ENCODE data around the gene ABCF3.

The ABCF3 gene

DNA sequence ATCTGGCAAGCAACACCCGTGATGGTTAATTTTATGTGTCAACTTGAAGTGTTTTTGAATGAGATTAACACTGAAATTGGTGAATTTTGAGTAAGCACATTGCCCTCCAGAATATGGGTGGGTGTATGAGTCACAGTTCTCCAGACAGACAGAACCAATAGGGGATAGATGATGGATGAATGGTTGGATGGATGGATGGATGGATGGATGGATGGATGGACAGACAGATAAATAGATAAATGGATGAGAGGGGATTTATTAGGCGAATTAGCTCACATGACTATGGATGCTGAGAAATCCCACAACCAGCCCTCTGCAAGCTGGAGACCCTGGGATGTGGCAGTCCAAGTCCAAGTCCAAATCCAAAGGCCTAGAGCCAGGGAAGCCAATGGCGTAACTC, 37.9 kb downstream of the ABCF3 start:
- no peak for DNase-seq (ENCODE audit: low read depth)
- H3K4me3 ChIP-seq (ENCODE audit: low read depth, low read length), result no peak overlapping the region
- TF ChIP-seq, protein P1, sequence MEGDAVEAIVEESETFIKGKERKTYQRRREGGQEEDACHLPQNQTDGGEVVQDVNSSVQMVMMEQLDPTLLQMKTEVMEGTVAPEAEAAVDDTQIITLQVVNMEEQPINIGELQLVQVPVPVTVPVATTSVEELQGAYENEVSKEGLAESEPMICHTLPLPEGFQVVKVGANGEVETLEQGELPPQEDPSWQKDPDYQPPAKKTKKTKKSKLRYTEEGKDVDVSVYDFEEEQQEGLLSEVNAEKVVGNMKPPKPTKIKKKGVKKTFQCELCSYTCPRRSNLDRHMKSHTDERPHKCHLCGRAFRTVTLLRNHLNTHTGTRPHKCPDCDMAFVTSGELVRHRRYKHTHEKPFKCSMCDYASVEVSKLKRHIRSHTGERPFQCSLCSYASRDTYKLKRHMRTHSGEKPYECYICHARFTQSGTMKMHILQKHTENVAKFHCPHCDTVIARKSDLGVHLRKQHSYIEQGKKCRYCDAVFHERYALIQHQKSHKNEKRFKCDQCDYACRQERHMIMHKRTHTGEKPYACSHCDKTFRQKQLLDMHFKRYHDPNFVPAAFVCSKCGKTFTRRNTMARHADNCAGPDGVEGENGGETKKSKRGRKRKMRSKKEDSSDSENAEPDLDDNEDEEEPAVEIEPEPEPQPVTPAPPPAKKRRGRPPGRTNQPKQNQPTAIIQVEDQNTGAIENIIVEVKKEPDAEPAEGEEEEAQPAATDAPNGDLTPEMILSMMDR (IDR thresholded peaks at IDR 0.05; ENCODE audit: low read depth, low read length, missing control alignments), result no peak

DNA sequence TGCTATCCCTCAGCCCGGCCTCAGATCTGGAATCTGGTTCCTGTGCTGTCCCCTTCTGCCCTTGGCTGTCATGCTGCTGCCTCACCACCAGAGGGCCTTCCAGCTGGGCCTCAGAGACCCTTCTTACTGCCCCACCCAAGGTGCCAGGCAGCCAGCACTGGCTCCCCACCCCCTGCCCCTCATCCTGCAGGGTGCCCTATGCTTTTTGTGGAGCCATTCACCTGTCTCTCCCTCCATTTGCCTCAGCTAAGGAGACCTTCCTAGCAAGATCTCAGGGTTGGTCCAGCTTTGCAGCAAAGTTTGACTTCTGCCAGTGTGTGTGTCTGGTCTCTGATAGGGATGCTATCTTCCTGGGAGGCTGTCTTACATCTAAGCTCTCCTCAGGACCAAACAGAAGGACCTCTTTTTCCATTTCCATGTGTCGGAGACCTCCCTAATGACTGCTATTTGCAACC, 41.5 kb downstream of the ABCF3 start:
- H3K4me3 ChIP-seq (ENCODE audit: low read depth, low read length), result no peak overlapping the region
- TF ChIP-seq, protein P1 (IDR thresholded peaks at IDR 0.05; ENCODE audit: low read depth, low read length, missing control alignments), result peak; percentile 94
- DNase-seq (ENCODE audit: low read depth), result no peak

DNA sequence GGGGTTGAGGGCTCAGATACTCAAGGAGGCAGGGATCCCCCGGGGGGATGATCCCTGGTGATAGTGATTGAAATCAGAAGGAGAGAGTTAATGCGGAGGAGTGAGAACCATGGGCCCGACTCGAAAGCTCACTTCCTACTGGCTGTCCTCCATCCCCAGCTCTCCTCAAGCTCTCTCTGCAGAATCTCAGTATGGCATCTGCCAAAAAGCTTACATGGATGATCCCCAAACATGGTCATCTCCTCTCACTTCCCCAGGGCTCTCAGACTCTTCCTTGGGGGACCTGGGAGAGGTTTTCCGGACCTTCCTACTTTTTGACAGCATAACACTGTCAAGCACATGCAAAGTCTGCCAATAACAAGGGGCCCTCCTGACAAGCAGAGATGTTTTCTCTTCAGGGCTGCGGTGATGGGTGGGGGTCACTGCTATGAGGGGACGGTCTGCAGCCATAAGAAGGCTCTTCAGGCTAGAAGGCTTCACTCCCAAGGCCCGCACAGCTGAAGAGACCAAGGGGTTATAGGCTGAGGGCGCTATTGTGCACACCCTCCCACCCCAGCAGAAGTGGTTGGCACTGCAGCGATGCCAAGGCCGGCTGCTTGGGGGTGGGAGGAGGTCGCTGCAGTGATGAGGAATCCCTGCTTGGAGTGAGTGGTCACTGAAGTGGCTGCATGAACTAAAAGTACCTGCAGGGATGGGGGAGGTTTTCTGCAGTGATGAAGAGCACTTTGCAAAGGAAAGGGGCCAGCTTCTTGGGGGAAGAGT, 42.6 kb downstream of the ABCF3 start:
- no peak for DNase-seq (ENCODE audit: low read depth)
- TF ChIP-seq, protein P1 (IDR thresholded peaks at IDR 0.05; ENCODE audit: low read depth, low read length, missing control alignments), result no peak
- H3K4me3 ChIP-seq (ENCODE audit: low read depth, low read length), result no peak overlapping the region

DNA sequence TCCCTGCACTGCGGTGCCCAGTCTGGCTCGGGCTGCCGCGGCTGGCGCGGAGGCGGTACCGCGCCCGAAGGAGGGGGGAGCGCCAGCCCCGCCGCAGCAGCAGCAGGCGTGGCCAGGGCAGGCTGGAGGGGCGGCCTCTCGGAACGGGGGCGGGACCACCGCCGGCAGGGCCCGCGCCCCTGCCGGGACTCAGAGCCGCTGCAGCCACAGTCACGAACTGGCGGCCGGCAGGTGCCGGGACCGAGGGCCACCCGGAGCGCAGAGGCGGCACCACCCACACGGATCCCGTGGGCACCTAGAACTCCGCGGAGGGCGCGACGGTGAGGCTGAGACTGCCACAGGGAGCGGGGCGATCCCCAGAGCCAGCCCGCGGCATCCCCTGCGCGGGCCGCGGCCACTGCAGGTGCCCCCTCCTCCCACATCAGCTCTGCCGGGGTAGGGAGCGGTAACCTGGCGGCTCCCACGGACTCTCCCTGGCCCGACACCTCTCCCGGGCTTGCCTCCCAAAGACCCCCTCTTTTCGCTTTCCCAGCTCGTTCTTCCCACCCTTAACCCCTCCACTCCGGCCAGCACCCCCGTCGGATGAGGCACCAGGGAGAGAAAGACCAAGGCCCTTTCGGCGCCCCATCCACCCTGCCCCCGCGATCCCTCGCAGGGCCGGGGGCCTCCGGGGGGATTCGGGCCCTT, 43.5 kb downstream of the ABCF3 start, which contains the start of gene VWA5B2:
Gene VWA5B2 (plus strand): TSS at position 192 of the 687 bp plus-strand sequence. CDS start 944 bp downstream, outside the sequence.
- H3K4me3 ChIP-seq (ENCODE audit: low read depth, low read length), result peak within 1 kb of the TSS; percentile 44
- TF ChIP-seq, protein P1 (IDR thresholded peaks at IDR 0.05; ENCODE audit: low read depth, low read length, missing control alignments), result peak; percentile 29
- DNase-seq (ENCODE audit: low read depth), result no peak

DNA sequence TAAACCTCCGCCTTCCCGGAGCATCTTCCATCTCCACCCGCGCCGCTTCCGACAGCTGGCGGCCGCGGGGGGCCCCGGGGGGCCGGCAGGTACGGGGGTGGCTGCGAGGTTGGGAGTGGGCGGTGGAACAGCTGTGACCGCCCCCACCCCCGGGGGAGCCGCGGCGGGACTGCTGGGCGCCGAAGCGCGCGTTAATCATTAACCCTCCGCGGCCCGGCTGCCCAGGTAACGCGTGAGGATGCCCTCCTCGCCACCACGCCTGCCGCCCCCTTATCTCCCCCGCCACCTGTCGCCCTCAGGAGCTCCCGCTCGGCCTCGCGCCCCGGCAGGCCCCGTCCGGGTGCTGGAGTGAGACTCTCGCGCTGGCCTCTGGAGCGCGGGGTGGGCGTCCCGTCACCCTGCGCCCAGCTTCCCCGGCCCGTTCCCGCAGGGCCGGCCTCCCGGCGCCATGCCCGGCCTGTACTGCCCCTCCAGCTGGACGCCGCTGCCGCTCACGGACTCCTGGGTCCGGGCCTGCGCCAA, 44.1 kb downstream of the ABCF3 start:
- TF ChIP-seq, protein P1 (IDR thresholded peaks at IDR 0.05; ENCODE audit: low read depth, low read length, missing control alignments), result no peak
- no peak overlapping the region for H3K4me3 ChIP-seq (ENCODE audit: low read depth, low read length)
- no peak for DNase-seq (ENCODE audit: low read depth)

DNA sequence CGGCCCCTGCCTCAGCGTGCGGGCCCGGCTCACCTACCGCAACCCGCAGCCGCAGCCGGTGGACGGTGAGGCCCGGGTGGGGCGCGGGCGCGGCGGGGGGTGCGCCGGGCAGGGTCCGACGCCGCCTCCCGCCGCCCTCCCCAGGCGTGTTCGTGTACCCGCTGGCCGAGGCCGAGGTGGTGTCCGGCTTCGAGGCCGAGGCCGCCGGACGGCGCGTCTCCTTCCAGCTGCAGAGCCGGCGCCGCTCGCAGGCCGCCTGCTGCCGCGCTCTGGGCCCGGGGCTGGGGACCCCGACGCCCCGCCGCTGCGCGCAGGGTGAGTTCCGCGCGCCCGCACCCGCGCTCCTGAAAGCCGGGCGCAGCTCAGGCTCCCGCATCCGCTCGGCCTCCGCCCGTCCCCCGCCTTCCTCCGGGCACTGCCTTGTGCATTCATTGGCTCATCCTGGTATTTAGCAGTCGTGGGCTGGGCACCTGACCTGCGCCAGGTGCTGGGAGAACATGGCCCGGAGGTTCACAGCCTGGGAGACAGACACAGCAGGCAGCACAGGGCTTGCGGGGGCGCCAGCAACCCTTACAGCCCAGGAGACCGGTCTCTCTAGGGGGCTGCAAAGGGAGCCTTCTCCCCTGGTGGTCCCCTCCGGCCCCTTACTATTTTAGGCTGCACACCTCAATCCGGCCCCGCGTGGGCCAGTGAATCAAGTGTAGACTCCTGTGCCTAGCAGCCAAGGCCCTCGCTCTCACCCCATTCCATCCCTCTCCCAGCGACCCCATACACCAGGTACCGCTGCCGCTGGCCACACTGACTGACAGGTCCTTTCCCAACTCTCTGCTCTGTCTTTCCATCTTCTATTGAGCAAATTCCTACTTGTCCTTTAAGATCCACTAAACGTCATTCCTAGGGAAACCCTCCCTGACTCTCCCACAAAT, 44.9 kb downstream of the ABCF3 start:
- no peak overlapping the region for H3K4me3 ChIP-seq (ENCODE audit: low read depth, low read length)
- TF ChIP-seq, protein P1 (IDR thresholded peaks at IDR 0.05; ENCODE audit: low read depth, low read length, missing control alignments), result no peak
- DNase-seq (ENCODE audit: low read depth), result no peak
